Peyer's patch (tissue), 4 donors: Measurements from ENCODE around the gene BACH2.

Source experiments
- CTCF ChIP-seq, 6 experiments: fragments of 450-650 bp in 4 of 6; fragments of 200-600 bp in 2 of 6; sonication (generic) in 1 of 6; IDR thresholded peaks; one replicate each; pipeline ENCODE4 v1.5.1; 2017 to 2019; ENCODE audit warnings: antibody characterized with exemption in 6 of 6, mild to moderate bottlenecking in 3 of 6, moderate library complexity in 1 of 6
- POLR2A ChIP-seq, 2 donors: fragments of 450-650 bp; IDR thresholded peaks; one replicate each; pipeline ENCODE4 v1.5.1; 2017; ENCODE audit warnings: antibody characterized with exemption in 2 of 2, mild to moderate bottlenecking in 2 of 2, moderate library complexity in 2 of 2

- TF ChIP-seq CTCF (IDR thresholded peaks at IDR 0.05) (no peak), POLR2A (IDR thresholded peaks at IDR 0.05) (no peak)
Observed at GRCh38 chr6:90224196-90224595, 72.4 kb downstream of the BACH2 start.
